HEK293 (cell line): ENCODE measurements around the gene NAXE.

Experiments
- CTCF ChIA-PET: fragments of 350-600 bp; formaldehyde crosslinking; extraction: SDS; loops from one replicate; lab custom pipeline; 2021; ENCODE audit warnings: antibody characterized with exemption; lab: Yijun Ruan, JAX
- POLR2A ChIA-PET: fragments of 300-600 bp; formaldehyde crosslinking; extraction: SDS; loops from one replicate; lab custom pipeline; 2020; ENCODE audit warnings: antibody characterized with exemption, inconsistent platforms; lab: Yijun Ruan, JAX
- H3K27ac ChIP-seq: fragments of 200-500 bp; sonication (Bioruptor generic); 2 replicates; pipeline ENCODE4 v1.5.1; 2014; ENCODE audit warnings: low read depth, low read length, control low read depth, inconsistent platforms; ENCODE audit errors: extremely low read depth
- H3K36me3 ChIP-seq, 2 experiments: fragments of 200-500 bp in 1 of 2; sonication (Bioruptor generic) in 1 of 2; 1 replicate in 1 of 2; 2 replicates in 1 of 2; pipeline ENCODE4 v1.5.1; 2014 to 2017; ENCODE audit warnings: inconsistent platforms in 2 of 2, low read length in 2 of 2; ENCODE audit not compliant: control insufficient read depth in 2 of 2, insufficient read depth in 1 of 2
- H3K4me1 ChIP-seq: fragments of 200-500 bp; sonication (Bioruptor generic); 2 replicates; pipeline ENCODE4 v1.5.1; 2014; ENCODE audit warnings: mild to moderate bottlenecking, low read length, inconsistent platforms; ENCODE audit not compliant: control insufficient read depth, insufficient read depth
- H3K4me3 ChIP-seq: 2 replicates; pipeline ENCODE4 v1.5.1; 2011; ENCODE audit warnings: low read depth, mild to moderate bottlenecking, control low read depth, low read length, moderate library complexity
- H3K9me3 ChIP-seq: fragments of 200-500 bp; sonication (Bioruptor generic); 2 replicates; pipeline ENCODE4 v1.5.1; 2014; ENCODE audit warnings: low read depth, low read length, inconsistent platforms; ENCODE audit not compliant: control insufficient read depth, insufficient read depth
- GLIS1 ChIP-seq: fragments of 450-650 bp; formaldehyde crosslinking; IDR thresholded peaks from 2 replicates; pipeline ENCODE4 v1.5.1; 2016; ENCODE audit warnings: missing biosample characterization, missing genetic modification characterization
- KLF1 ChIP-seq: fragments of 450-650 bp; formaldehyde crosslinking; IDR thresholded peaks from 2 replicates; pipeline ENCODE4 v1.5.1; 2016; ENCODE audit warnings: missing biosample characterization, missing genetic modification characterization
- SCRT1 ChIP-seq: fragments of 450-650 bp; formaldehyde crosslinking; IDR thresholded peaks from 2 replicates; pipeline ENCODE4 v1.5.1; 2016; ENCODE audit warnings: missing biosample characterization, missing genetic modification characterization, borderline replicate concordance
- SP3 ChIP-seq: fragments of 450-650 bp; formaldehyde crosslinking; IDR thresholded peaks from 2 replicates; pipeline ENCODE4 v1.5.1; 2016; ENCODE audit warnings: missing biosample characterization, missing genetic modification characterization
- SP7 ChIP-seq: fragments of 450-650 bp; formaldehyde crosslinking; IDR thresholded peaks from 2 replicates; pipeline ENCODE4 v1.5.1; 2016; ENCODE audit warnings: missing biosample characterization, missing genetic modification characterization
- ZIC2 ChIP-seq: fragments of 450-650 bp; formaldehyde crosslinking; IDR thresholded peaks from 2 replicates; pipeline ENCODE4 v1.5.1; 2016; ENCODE audit warnings: missing biosample characterization, missing genetic modification characterization
- ZNF335 ChIP-seq: fragments of 450-650 bp; formaldehyde crosslinking; conservative IDR thresholded peaks from 2 replicates; pipeline ENCODE4 v1.5.1; 2016; ENCODE audit warnings: missing biosample characterization, missing genetic modification characterization
- ZNF394 ChIP-seq: fragments of 450-650 bp; formaldehyde crosslinking; IDR thresholded peaks from 2 replicates; pipeline ENCODE4 v1.5.1; 2016; ENCODE audit warnings: missing biosample characterization, missing genetic modification characterization, mild to moderate bottlenecking, moderate library complexity, borderline replicate concordance
- ZNF529 ChIP-seq: fragments of 450-650 bp; formaldehyde crosslinking; IDR thresholded peaks from 2 replicates; pipeline ENCODE4 v1.5.1; 2017; ENCODE audit warnings: missing genetic modification characterization, missing biosample characterization; ENCODE audit not compliant: insufficient replicate concordance
- ZNF561 ChIP-seq: fragments of 450-650 bp; IDR thresholded peaks from 2 replicates; pipeline ENCODE4 v1.5.1; 2018; ENCODE audit warnings: missing biosample characterization, missing genetic modification characterization, borderline replicate concordance
- ZNF600 ChIP-seq: fragments of 450-650 bp; formaldehyde crosslinking; IDR thresholded peaks from 2 replicates; pipeline ENCODE4 v1.5.1; 2016; ENCODE audit warnings: missing biosample characterization, missing genetic modification characterization
- ZNF626 ChIP-seq: fragments of 450-650 bp; sonication (Bioruptor Pico); formaldehyde crosslinking; IDR thresholded peaks from 2 replicates; pipeline ENCODE4 v1.5.1; 2018; ENCODE audit warnings: missing biosample characterization, missing genetic modification characterization, inconsistent platforms
- ZNF670 ChIP-seq: fragments of 450-650 bp; formaldehyde crosslinking; IDR thresholded peaks from 2 replicates; pipeline ENCODE4 v1.5.1; 2016; ENCODE audit warnings: missing biosample characterization, missing genetic modification characterization, low read depth
- TF ChIP-seq, protein P1 (sequence below): fragments of 450-650 bp; formaldehyde crosslinking; IDR thresholded peaks from 2 replicates; pipeline ENCODE4 v1.5.1; 2016; ENCODE audit warnings: missing biosample characterization, missing genetic modification characterization
- TF ChIP-seq, protein P2 (sequence below): fragments of 450-650 bp; formaldehyde crosslinking; IDR thresholded peaks from 2 replicates; pipeline ENCODE4 v1.5.1; 2017; ENCODE audit warnings: missing biosample characterization, missing genetic modification characterization
- TF ChIP-seq, protein P3 (sequence below): fragments of 450-650 bp; formaldehyde crosslinking; IDR thresholded peaks from 2 replicates; pipeline ENCODE4 v1.5.1; 2016; ENCODE audit warnings: missing biosample characterization, missing genetic modification characterization
- TF ChIP-seq, protein P4 (sequence below): fragments of 450-650 bp; formaldehyde crosslinking; IDR thresholded peaks from 2 replicates; pipeline ENCODE4 v1.5.1; 2016; ENCODE audit warnings: missing biosample characterization, missing genetic modification characterization, low read depth
- TF ChIP-seq, protein P5 (sequence below): fragments of 450-650 bp; IDR thresholded peaks from 2 replicates; pipeline ENCODE4 v1.5.1; 2018; ENCODE audit warnings: missing biosample characterization, missing genetic modification characterization
- TF ChIP-seq, protein P6 (sequence below): fragments of 450-650 bp; formaldehyde crosslinking; IDR thresholded peaks from 2 replicates; pipeline ENCODE4 v1.5.1; 2016; ENCODE audit warnings: missing biosample characterization, missing genetic modification characterization, borderline replicate concordance
- TF ChIP-seq, protein P7 (sequence below): fragments of 450-650 bp; formaldehyde crosslinking; IDR thresholded peaks from 2 replicates; pipeline ENCODE4 v1.5.1; 2016; ENCODE audit warnings: missing biosample characterization, missing genetic modification characterization

The NAXE gene

DNA sequence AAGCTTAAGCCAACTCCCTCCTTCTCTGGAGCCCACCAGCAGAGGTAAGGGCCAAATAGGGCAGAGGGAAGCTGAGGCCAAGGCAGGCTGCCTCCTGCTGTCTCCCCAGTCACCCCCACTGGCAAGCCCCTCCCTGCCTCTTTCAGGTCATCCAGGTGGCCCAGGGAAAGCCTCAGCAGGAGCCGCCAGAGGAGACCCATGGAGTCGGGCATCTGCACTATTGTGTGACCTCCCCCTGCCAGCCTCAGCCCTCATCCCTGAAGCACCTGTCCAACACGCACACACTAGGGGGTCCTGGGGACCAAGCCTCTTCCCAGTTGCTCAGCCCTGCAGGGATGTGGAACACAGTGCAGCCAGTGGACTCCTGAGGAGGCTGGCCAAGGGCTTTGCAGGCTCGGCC lies 5.3 kb upstream of the NAXE start:
- CTCF ChIA-PET, result interaction anchor here (0.6 to 3.3 kb wide), 15 partner anchors 11 to 201 kb away, joined by 3 to 18 read pairs (median 5); no protein-coding TSS in a partner anchor
- no peak overlapping the region for H3K4me3 ChIP-seq
- no peaks in the 10 kb centered on the region for H3K4me1 ChIP-seq
- no peaks in the 10 kb centered on the region for H3K9me3 ChIP-seq
- TF ChIP-seq ZIC2 (tag by site-specific recombination) (peak; percentile 84), GLIS1 (tag by site-specific recombination) (peak; percentile 95), ZNF394 (tag by site-specific recombination) (no peak)
- TF ChIP-seq, protein P1, sequence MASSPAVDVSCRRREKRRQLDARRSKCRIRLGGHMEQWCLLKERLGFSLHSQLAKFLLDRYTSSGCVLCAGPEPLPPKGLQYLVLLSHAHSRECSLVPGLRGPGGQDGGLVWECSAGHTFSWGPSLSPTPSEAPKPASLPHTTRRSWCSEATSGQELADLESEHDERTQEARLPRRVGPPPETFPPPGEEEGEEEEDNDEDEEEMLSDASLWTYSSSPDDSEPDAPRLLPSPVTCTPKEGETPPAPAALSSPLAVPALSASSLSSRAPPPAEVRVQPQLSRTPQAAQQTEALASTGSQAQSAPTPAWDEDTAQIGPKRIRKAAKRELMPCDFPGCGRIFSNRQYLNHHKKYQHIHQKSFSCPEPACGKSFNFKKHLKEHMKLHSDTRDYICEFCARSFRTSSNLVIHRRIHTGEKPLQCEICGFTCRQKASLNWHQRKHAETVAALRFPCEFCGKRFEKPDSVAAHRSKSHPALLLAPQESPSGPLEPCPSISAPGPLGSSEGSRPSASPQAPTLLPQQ, result no peak
- TF ChIP-seq, protein P2, sequence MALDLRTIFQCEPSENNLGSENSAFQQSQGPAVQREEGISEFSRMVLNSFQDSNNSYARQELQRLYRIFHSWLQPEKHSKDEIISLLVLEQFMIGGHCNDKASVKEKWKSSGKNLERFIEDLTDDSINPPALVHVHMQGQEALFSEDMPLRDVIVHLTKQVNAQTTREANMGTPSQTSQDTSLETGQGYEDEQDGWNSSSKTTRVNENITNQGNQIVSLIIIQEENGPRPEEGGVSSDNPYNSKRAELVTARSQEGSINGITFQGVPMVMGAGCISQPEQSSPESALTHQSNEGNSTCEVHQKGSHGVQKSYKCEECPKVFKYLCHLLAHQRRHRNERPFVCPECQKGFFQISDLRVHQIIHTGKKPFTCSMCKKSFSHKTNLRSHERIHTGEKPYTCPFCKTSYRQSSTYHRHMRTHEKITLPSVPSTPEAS, result no peak
- POLR2A ChIA-PET, result interaction anchor here (0.9 to 1.3 kb wide), 5 partner anchors 8 to 129 kb away, joined by 3 to 4 read pairs (median 4); no protein-coding TSS in a partner anchor
- H3K36me3 ChIP-seq, result no peaks in the 10 kb centered on the region
- H3K27ac ChIP-seq, result no peak overlapping the region

DNA sequence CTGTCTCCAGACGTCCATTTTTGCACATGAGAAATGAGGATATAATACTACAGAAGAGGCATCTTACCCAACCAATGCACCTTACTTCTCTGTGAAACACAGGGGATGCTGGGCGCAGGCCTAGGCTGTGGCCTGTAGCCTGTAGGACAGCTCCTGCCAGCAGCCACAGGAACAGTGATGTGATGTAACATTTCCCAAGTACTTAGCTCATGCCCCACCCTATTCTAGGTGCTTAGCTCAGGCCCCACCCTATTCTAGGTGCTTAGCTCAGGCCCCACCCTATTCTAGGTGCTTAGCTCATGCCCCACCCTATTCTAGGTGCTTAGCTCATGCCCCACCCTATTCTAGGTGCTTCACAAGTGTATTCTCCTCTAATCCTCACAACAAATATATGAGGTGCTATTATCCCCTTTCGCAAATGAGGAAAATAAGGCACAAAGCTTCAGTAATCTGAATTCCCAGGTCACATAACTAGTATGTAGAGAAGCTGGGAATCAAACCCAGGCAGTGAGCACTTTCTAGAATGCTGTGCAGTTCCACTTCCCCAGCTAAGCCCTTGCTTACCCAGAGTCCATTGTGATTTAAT lies 4.6 kb upstream of the NAXE start:
- Histone ChIP-seq H3K9me3 (no peaks in the 10 kb centered on the region), H3K4me3 (no peak overlapping the region), H3K4me1 (no peaks in the 10 kb centered on the region), H3K36me3 (no peaks in the 10 kb centered on the region), H3K27ac (no peak overlapping the region)
- POLR2A ChIA-PET, result interaction anchor here (0.9 to 1.3 kb wide), 5 partner anchors 8 to 130 kb away, joined by 3 to 4 read pairs (median 4); no protein-coding TSS in a partner anchor
- CTCF ChIA-PET, result interaction anchor here (0.5 to 3.3 kb wide), 14 partner anchors 13 to 201 kb away, joined by 3 to 18 read pairs (median 4); partner anchors contain the start of gene GPATCH4
- TF ChIP-seq, protein P3, sequence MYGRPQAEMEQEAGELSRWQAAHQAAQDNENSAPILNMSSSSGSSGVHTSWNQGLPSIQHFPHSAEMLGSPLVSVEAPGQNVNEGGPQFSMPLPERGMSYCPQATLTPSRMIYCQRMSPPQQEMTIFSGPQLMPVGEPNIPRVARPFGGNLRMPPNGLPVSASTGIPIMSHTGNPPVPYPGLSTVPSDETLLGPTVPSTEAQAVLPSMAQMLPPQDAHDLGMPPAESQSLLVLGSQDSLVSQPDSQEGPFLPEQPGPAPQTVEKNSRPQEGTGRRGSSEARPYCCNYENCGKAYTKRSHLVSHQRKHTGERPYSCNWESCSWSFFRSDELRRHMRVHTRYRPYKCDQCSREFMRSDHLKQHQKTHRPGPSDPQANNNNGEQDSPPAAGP, result peak; percentile 92; the same call in 1 of the 2 replicates
- TF ChIP-seq SP3 (peak; percentile 36; the same call in 1 of the 2 replicates), ZNF561 (no peak), ZNF529 (no peak), ZNF600 (tag by site-specific recombination) (no peak), ZNF670 (tag by site-specific recombination) (no peak), ZNF626 (tag by site-specific recombination) (no peak), SP7 (no peak), KLF1 (tag by site-specific recombination) (peak; percentile 95), SCRT1 (tag by site-specific recombination) (no peak), ZNF335 (tag by site-specific recombination) (no peak), GLIS1 (tag by site-specific recombination) (no peak)
- TF ChIP-seq, protein P4, sequence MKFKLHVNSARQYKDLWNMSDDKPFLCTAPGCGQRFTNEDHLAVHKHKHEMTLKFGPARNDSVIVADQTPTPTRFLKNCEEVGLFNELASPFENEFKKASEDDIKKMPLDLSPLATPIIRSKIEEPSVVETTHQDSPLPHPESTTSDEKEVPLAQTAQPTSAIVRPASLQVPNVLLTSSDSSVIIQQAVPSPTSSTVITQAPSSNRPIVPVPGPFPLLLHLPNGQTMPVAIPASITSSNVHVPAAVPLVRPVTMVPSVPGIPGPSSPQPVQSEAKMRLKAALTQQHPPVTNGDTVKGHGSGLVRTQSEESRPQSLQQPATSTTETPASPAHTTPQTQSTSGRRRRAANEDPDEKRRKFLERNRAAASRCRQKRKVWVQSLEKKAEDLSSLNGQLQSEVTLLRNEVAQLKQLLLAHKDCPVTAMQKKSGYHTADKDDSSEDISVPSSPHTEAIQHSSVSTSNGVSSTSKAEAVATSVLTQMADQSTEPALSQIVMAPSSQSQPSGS (tag by site-specific recombination), result no peak
- TF ChIP-seq, protein P5, sequence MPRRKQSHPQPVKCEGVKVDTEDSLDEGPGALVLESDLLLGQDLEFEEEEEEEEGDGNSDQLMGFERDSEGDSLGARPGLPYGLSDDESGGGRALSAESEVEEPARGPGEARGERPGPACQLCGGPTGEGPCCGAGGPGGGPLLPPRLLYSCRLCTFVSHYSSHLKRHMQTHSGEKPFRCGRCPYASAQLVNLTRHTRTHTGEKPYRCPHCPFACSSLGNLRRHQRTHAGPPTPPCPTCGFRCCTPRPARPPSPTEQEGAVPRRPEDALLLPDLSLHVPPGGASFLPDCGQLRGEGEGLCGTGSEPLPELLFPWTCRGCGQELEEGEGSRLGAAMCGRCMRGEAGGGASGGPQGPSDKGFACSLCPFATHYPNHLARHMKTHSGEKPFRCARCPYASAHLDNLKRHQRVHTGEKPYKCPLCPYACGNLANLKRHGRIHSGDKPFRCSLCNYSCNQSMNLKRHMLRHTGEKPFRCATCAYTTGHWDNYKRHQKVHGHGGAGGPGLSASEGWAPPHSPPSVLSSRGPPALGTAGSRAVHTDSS (tag by site-specific recombination), result no peak
- TF ChIP-seq, protein P6, sequence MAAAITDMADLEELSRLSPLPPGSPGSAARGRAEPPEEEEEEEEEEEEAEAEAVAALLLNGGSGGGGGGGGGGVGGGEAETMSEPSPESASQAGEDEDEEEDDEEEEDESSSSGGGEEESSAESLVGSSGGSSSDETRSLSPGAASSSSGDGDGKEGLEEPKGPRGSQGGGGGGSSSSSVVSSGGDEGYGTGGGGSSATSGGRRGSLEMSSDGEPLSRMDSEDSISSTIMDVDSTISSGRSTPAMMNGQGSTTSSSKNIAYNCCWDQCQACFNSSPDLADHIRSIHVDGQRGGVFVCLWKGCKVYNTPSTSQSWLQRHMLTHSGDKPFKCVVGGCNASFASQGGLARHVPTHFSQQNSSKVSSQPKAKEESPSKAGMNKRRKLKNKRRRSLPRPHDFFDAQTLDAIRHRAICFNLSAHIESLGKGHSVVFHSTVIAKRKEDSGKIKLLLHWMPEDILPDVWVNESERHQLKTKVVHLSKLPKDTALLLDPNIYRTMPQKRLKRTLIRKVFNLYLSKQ (tag by site-specific recombination), result no peak
- TF ChIP-seq, protein P7, sequence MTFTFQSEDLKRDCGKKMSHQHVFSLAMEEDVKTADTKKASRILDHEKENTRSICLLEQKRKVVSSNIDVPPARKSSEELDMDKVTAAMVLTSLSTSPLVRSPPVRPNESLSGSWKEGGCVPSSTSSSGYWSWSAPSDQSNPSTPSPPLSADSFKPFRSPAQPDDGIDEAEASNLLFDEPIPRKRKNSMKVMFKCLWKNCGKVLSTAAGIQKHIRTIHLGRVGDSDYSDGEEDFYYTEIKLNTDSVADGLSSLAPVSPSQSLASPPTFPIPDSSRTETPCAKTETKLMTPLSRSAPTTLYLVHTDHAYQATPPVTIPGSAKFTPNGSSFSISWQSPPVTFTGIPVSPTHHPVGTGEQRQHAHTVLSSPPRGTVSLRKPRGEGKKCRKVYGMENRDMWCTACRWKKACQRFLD (tag by site-specific recombination), result no peak
- TF ChIP-seq, protein P1, result no peak
